Measurements from ENCODE around the gene LRRC8C. TPM values are rescaled to one million over a fixed set of nuclear protein-coding genes. Genes with fewer than 3 reads are reported as not detected.

Gene LRRC8C
- total RNA-seq, 1 donor from 2014 or later = 2.3 TPM

- TF ChIP-seq CTCF (IDR thresholded peaks at IDR 0.05; ENCODE audit: insufficient read depth, low read depth, low read length) (no peak), EZH2 (IDR thresholded peaks at IDR 0.05; ENCODE audit: insufficient read depth, low read length) (no peak)
- Histone ChIP-seq H3K36me3 (ENCODE audit: insufficient read depth, low read length) (no peaks in the 10 kb centered on the region), H3K4me2 (ENCODE audit: low read length) (peak overlapping the region; percentile 69), H3K9me3 (ENCODE audit: insufficient read depth, low read depth, low read length) (no peaks in the 10 kb centered on the region), H3K27ac (ENCODE audit: low read depth, low read length) (peak overlapping the region; percentile 53), H3K4me3 (ENCODE audit: insufficient read depth, low read depth, low read length) (no peak overlapping the region), H3K4me1 (ENCODE audit: insufficient read depth, low read length) (peaks cover 23% of the 10 kb centered on the region), H2AFZ (ENCODE audit: low read depth, low read length) (no peak overlapping the region), H3K27me3 (ENCODE audit: insufficient read depth, low read length) (no peaks in the 10 kb centered on the region), H4K20me1 (ENCODE audit: insufficient read depth, low read length) (no peaks in the 10 kb centered on the region), H3K9ac (ENCODE audit: low read length) (no peak overlapping the region), H3K79me2 (ENCODE audit: insufficient read depth, low read length) (no peaks in the 10 kb centered on the region)
- FAIRE-seq = no peak
- Mint-ChIP-seq H3K36me3 (ENCODE audit: low read depth, unreplicated experiment) (no peaks in the 10 kb centered on the region), H3K4me3 (ENCODE audit: unreplicated experiment) (no peak overlapping the region), H3K27ac (ENCODE audit: unreplicated experiment) (peak overlapping the region; percentile 72), H3K4me1 (ENCODE audit: low read depth, unreplicated experiment) (peaks cover 25% of the 10 kb centered on the region), H3K27me3 (ENCODE audit: low read depth, unreplicated experiment) (no peaks in the 10 kb centered on the region), H3K9me3 (ENCODE audit: unreplicated experiment) (peaks cover 2% of the 10 kb centered on the region)
- peak; percentile 47 for DNase-seq (ENCODE audit: low read depth)
These were observed 91.6 kb downstream of the LRRC8C start for GRCh38 chr1:89724369-89725010.

DNA sequence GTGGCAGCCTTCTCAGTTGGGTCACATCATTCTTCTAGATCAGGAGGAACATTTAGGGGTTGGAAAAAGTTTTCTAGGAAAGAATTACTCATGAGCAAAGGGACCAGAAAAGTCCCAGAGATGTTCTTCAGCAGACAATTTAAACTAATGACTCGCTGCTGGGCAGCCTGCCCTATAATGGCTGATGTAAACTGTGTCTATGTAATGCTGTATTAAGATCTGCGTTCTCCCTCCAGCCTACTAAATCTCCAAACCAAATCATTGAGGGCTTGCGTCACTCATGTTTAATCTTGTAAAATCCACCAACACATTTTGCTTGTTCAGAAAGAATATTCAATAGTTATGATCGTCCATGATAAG is 92.1 kb downstream of the LRRC8C start:
- H3K79me2 ChIP-seq (ENCODE audit: insufficient read depth, low read length) = no peaks in the 10 kb centered on the region
- FAIRE-seq (peak; percentile 13), DNase-seq (ENCODE audit: low read depth) (peak; percentile 76)
- H3K27ac Mint-ChIP-seq (ENCODE audit: unreplicated experiment) = peak overlapping the region; percentile 72
- H3K9me3 Mint-ChIP-seq (ENCODE audit: unreplicated experiment) = peaks cover 2% of the 10 kb centered on the region
- no peaks in the 10 kb centered on the region for H3K36me3 ChIP-seq (ENCODE audit: insufficient read depth, low read length)
- H3K4me3 Mint-ChIP-seq (ENCODE audit: unreplicated experiment) = no peak overlapping the region
- peak overlapping the region; percentile 69 for H3K4me2 ChIP-seq (ENCODE audit: low read length)
- H3K9me3 ChIP-seq (ENCODE audit: insufficient read depth, low read depth, low read length) = no peaks in the 10 kb centered on the region
- peaks cover 21% of the 10 kb centered on the region for H3K4me1 ChIP-seq (ENCODE audit: insufficient read depth, low read length)
- no peak for TF ChIP-seq EZH2 (IDR thresholded peaks at IDR 0.05; ENCODE audit: insufficient read depth, low read length)
- no peak for TF ChIP-seq CTCF (IDR thresholded peaks at IDR 0.05; ENCODE audit: insufficient read depth, low read depth, low read length)
- no peaks in the 10 kb centered on the region for H3K27me3 ChIP-seq (ENCODE audit: insufficient read depth, low read length)
- H3K9ac ChIP-seq (ENCODE audit: low read length) = no peak overlapping the region
- no peaks in the 10 kb centered on the region for H3K36me3 Mint-ChIP-seq (ENCODE audit: low read depth, unreplicated experiment)
- H3K27ac ChIP-seq (ENCODE audit: low read depth, low read length) = peak overlapping the region; percentile 53
- H3K27me3 Mint-ChIP-seq (ENCODE audit: low read depth, unreplicated experiment) = no peaks in the 10 kb centered on the region
- H3K4me1 Mint-ChIP-seq (ENCODE audit: low read depth, unreplicated experiment) = peaks cover 20% of the 10 kb centered on the region
- H2AFZ ChIP-seq (ENCODE audit: low read depth, low read length) = no peak overlapping the region
- no peak overlapping the region for H3K4me3 ChIP-seq (ENCODE audit: insufficient read depth, low read depth, low read length)
- H4K20me1 ChIP-seq (ENCODE audit: insufficient read depth, low read length) = no peaks in the 10 kb centered on the region

GRCh38 chr1:89725631-89726030 is 92.7 kb downstream of the LRRC8C start:
- no peak overlapping the region for H2AFZ ChIP-seq (ENCODE audit: low read depth, low read length)
- Mint-ChIP-seq H3K27me3 (ENCODE audit: low read depth, unreplicated experiment) (no peaks in the 10 kb centered on the region), H3K9me3 (ENCODE audit: unreplicated experiment) (peaks cover 2% of the 10 kb centered on the region), H3K4me1 (ENCODE audit: low read depth, unreplicated experiment) (peaks cover 17% of the 10 kb centered on the region), H3K27ac (ENCODE audit: unreplicated experiment) (no peak overlapping the region), H3K36me3 (ENCODE audit: low read depth, unreplicated experiment) (no peaks in the 10 kb centered on the region), H3K4me3 (ENCODE audit: unreplicated experiment) (no peak overlapping the region)
- H3K79me2 ChIP-seq (ENCODE audit: insufficient read depth, low read length) = no peaks in the 10 kb centered on the region
- H3K9ac ChIP-seq (ENCODE audit: low read length) = no peak overlapping the region
- H3K36me3 ChIP-seq (ENCODE audit: insufficient read depth, low read length) = no peaks in the 10 kb centered on the region
- TF ChIP-seq CTCF (IDR thresholded peaks at IDR 0.05; ENCODE audit: insufficient read depth, low read depth, low read length) (no peak), EZH2 (IDR thresholded peaks at IDR 0.05; ENCODE audit: insufficient read depth, low read length) (no peak)
- no peaks in the 10 kb centered on the region for H3K9me3 ChIP-seq (ENCODE audit: insufficient read depth, low read depth, low read length)
- no peaks in the 10 kb centered on the region for H3K27me3 ChIP-seq (ENCODE audit: insufficient read depth, low read length)
- no peak overlapping the region for H3K27ac ChIP-seq (ENCODE audit: low read depth, low read length)
- peak overlapping the region; percentile 69 for H3K4me2 ChIP-seq (ENCODE audit: low read length)
- no peak overlapping the region for H3K4me3 ChIP-seq (ENCODE audit: insufficient read depth, low read depth, low read length)
- H4K20me1 ChIP-seq (ENCODE audit: insufficient read depth, low read length) = no peaks in the 10 kb centered on the region
- FAIRE-seq = no peak
- H3K4me1 ChIP-seq (ENCODE audit: insufficient read depth, low read length) = peaks cover 21% of the 10 kb centered on the region
- no peak for DNase-seq (ENCODE audit: low read depth)

All from astrocyte (in vitro differentiated cells and primary cell).